Activated CD8-positive, alpha-beta T cell treated with anti-CD3 and anti-CD28 coated beads for 36 hours (primary cell): Measurements from ENCODE around the gene DPCD. TPM values are rescaled to one million over a fixed set of nuclear protein-coding genes. Genes with fewer than 3 reads are reported as not detected.

Source experiments
- microRNA-seq: library from miRNA; unstranded; fragments of <30 nt; microRNA quantifications from one replicate; pipeline ENCODE4 v1.2.0, GENCODE V29; 2022; ENCODE audit warnings: borderline microRNAs expressed, borderline replicate concordance
- total RNA-seq, 2 experiments: library from RNA; stranded (reverse); gene quantifications; one replicate each; pipeline ENCODE4 v1.2.3, GENCODE V29; 2021

The DPCD gene
- total RNA-seq, 2 experiments from 2014 or later, result 19.0 TPM

Small RNA genes within 50 kb of the gene (microRNA-seq; reads per million reads assigned to microRNA genes)
- gene MIR3158-1 (not detected), gene MIR3158-2 (not detected)

Other genes starting within 250 kb of the DPCD start
- gene BTRC, start 234.2 kb upstream of the DPCD start, total RNA-seq, result 10 to 100 TPM; 11.6 to 14.6 TPM
- gene POLL, start 64 bp upstream of the DPCD start, total RNA-seq, result 10 to 100 TPM; 32.2 to 33.8 TPM
- gene FBXW4, start 106.8 kb downstream of the DPCD start, total RNA-seq, result 10 to 100 TPM; 37.6 to 38.2 TPM
- under 1 TPM in 1 of 2 experiments, not detected in 1; 0.38 TPM for gene FGF8, start 187.8 kb downstream of the DPCD start, total RNA-seq
- 100 to 1,000 TPM; 235 to 264 TPM for gene NPM3, start 195.1 kb downstream of the DPCD start, total RNA-seq
- 100 to 1,000 TPM; 125 to 130 TPM for gene OGA, start 230.1 kb downstream of the DPCD start, total RNA-seq